Esophagus muscularis mucosa (tissue), 4 donors: ENCODE measurements around the gene NR1H3. TPM values are rescaled to one million over a fixed set of nuclear protein-coding genes. Genes with fewer than 3 reads are reported as not detected.

ENCODE experiments used
- DNase-seq: peaks from one replicate; pipeline ENCODE4 v3.0.0-alpha.2; 2017; ENCODE audit errors: extremely low spot score
- H3K27ac ChIP-seq, 4 donors: fragments of 200-600 bp; sonication (generic); replicated peaks in 1 of 4; 1 replicate in 3 of 4; 2 replicates in 1 of 4; pipeline ENCODE4 v1.5.1; 2016 to 2019; ENCODE audit warnings: mild to moderate bottlenecking in 1 of 4
- H3K27me3 ChIP-seq, 4 donors: fragments of 200-600 bp; sonication (generic); one replicate each; pipeline versions ENCODE4 v1.5.1 to v1.6.0; 2016 to 2019
- H3K36me3 ChIP-seq, 4 donors: fragments of 200-600 bp; sonication (generic); one replicate each; pipeline ENCODE4 v1.5.1; 2016 to 2019
- H3K4me1 ChIP-seq, 4 donors: fragments of 200-600 bp; sonication (generic); one replicate each; pipeline ENCODE4 v1.5.1; 2016 to 2019
- H3K4me3 ChIP-seq, 4 donors: fragments of 200-600 bp; sonication (generic); 1 replicate in 2 of 4; 2 replicates in 2 of 4; pipeline ENCODE4 v1.5.1; 2016 to 2019; ENCODE audit warnings: mild to moderate bottlenecking in 4 of 4, moderate library complexity in 1 of 4
- H3K9me3 ChIP-seq, 4 donors: fragments of 200-600 bp; sonication (generic); 1 replicate in 3 of 4; 2 replicates in 1 of 4; pipeline ENCODE4 v1.5.1; 2016 to 2019
- EP300 ChIP-seq: sonication (generic); formaldehyde crosslinking; IDR thresholded peaks from one replicate; pipeline ENCODE4 v1.6.1; 2017; ENCODE audit warnings: antibody characterized with exemption
- POLR2A ChIP-seq: fragments of 450-650 bp; IDR thresholded peaks from one replicate; pipeline ENCODE4 v1.6.1; 2017; ENCODE audit warnings: antibody characterized with exemption, moderate library complexity, mild to moderate bottlenecking, low read depth
- POLR2AphosphoS5 ChIP-seq, 2 donors: sonication (generic); formaldehyde crosslinking; IDR thresholded peaks; one replicate each; pipeline ENCODE4 v1.6.1; 2017; ENCODE audit warnings: antibody characterized with exemption in 2 of 2
- WGBS: methylation state at CpG from one replicate; pipeline ENCODE4 v1.1.5; 2018; 5-methylcytosine and 5-hydroxymethylcytosine counted together
- intact Hi-C: fragments of 100-400 bp; cut with DNase I; formaldehyde crosslinking; loops from one replicate; pipeline ENCODE4 v1.15.1; 2023
- total RNA-seq, 4 donors: library from RNA; depleted of rRNA; stranded (reverse); fragments of >200 nt; gene quantifications; one replicate each; pipeline versions ENCODE4 v1.1.0 to v1.2.1, GENCODE V29; 2016
- TF ChIP-seq, protein P1 (sequence below), 3 experiments: fragments of 200-600 bp in 2 of 3; fragments of 450-650 bp in 1 of 3; sonication (generic) in 2 of 3; IDR thresholded peaks; one replicate each; pipeline ENCODE4 v1.5.1; 2017 to 2019; ENCODE audit warnings: antibody characterized with exemption in 3 of 3, mild to moderate bottlenecking in 2 of 3, moderate library complexity in 1 of 3

NR1H3 gene
- total RNA-seq, 4 donors from 2014 or later, result 14.5 to 26.2 (median 18.1) TPM

DNA sequence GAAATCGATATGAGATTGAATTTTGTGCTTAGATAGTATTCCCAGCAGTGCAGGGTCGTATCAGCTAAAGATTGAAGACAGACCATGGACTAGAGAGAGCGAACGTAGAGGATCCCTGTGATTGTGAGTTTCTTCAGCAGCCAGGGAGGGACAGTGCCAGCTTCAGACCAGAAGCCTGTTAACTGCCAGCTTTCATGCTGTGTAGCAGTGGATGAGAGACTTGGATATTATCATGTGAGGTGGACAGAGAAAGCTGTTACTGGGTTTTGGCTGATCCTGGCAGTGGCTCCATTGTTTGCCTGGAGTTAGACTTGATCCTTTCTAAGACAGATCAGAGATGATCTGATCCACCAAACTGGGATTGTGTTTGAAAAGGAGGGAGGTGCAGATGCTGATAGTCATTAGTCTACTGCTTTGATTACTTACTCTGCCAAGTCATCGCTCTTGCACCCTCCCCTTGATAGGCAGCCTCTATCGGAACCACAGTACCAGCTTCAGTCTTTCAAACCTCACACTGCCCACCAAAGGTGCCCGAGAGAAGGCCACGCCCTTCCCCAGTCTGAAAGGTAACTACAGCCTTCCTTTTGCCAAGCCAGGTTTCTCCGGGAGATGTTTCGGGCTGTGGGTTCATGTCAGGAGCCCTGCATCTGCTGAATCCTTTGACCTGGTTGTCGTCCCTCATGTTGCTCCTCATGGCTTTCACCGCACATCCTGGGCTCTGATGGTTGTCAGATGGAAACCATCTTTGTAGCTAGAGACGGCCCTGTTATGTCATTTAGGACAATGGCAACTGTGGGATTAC is 28.4 kb downstream of the NR1H3 start:
- Histone ChIP-seq H3K27ac (no peak overlapping the region), H3K27me3 (no peaks in the 10 kb centered on the region), H3K9me3 (no peaks in the 10 kb centered on the region), H3K36me3 (peaks cover 93 to 100% (median 96%) of the 10 kb centered on the region in 4 donors), H3K4me1 (peaks cover 0 to 8% (median 4%) of the 10 kb centered on the region in 4 donors), H3K4me3 (no peak overlapping the region)
- TF ChIP-seq, protein P1, sequence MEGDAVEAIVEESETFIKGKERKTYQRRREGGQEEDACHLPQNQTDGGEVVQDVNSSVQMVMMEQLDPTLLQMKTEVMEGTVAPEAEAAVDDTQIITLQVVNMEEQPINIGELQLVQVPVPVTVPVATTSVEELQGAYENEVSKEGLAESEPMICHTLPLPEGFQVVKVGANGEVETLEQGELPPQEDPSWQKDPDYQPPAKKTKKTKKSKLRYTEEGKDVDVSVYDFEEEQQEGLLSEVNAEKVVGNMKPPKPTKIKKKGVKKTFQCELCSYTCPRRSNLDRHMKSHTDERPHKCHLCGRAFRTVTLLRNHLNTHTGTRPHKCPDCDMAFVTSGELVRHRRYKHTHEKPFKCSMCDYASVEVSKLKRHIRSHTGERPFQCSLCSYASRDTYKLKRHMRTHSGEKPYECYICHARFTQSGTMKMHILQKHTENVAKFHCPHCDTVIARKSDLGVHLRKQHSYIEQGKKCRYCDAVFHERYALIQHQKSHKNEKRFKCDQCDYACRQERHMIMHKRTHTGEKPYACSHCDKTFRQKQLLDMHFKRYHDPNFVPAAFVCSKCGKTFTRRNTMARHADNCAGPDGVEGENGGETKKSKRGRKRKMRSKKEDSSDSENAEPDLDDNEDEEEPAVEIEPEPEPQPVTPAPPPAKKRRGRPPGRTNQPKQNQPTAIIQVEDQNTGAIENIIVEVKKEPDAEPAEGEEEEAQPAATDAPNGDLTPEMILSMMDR (IDR thresholded peaks at IDR 0.05), result no peak
- TF ChIP-seq EP300 (no peak), POLR2AphosphoS5 (IDR thresholded peaks at IDR 0.05) (no peak), POLR2A (no peak)
- no peak for DNase-seq
- intact Hi-C loops, result no loop called here
- 91% methylated on average over 12 of the region's 13 CpGs for WGBS

DNA sequence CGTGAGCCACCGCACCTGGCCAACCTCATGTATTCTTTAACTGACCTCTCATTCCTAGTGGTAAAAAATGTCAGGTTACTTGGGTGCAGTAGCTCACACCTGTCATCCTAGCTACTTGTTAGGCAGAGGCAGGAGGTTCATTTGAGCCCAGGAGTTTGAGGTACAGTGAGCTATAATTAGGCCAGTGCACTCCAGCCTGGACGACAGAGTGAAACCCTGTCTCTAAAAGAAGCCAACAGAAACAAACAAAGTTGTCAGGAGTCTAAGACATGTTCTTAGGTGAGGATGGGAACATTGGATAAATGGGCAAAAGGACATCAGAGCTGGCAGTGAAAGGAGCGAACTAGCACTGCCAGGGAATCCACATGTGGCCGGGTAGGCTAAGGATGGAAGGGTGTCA is 30.3 kb downstream of the NR1H3 start:
- Histone ChIP-seq H3K9me3 (no peaks in the 10 kb centered on the region), H3K36me3 (peaks cover 93 to 100% (median 96%) of the 10 kb centered on the region in 4 donors), H3K4me3 (no peak overlapping the region), H3K4me1 (peaks cover 0 to 8% (median 4%) of the 10 kb centered on the region in 4 donors), H3K27ac (peak overlapping the region in 2 of 4 donors; percentile 12 to 22), H3K27me3 (no peaks in the 10 kb centered on the region)
- TF ChIP-seq, protein P1 (IDR thresholded peaks at IDR 0.05), result no peak
- peak in 1 of 2 donors; percentile 45 for TF ChIP-seq POLR2AphosphoS5 (IDR thresholded peaks at IDR 0.05)
- 75% methylated on average over 5 of the region's 5 CpGs for WGBS
- intact Hi-C loops, result no loop called here
- no peak for DNase-seq

DNA sequence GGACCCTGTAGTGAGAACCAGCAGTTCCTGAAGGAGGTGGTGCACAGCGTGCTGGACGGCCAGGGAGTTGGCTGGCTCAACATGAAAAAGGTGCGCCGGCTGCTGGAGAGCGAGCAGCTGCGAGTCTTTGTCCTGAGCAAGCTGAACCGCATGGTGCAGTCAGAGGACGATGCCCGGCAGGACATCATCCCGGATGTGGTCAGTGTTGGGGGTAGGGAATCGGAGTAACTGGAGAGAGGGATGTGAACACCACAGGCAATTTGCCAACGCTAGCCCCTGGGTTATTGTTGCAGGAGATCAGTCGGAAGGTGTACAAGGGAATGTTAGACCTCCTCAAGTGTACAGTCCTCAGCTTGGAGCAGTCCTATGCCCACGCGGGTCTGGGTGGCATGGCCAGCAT is 32.1 kb downstream of the NR1H3 start:
- DNase-seq, result no peak
- no peak overlapping the region for H3K27ac ChIP-seq
- TF ChIP-seq POLR2A, result no peak
- no peak for TF ChIP-seq EP300
- TF ChIP-seq POLR2AphosphoS5 (IDR thresholded peaks at IDR 0.05), result no peak
- TF ChIP-seq, protein P1 (IDR thresholded peaks at IDR 0.05), result no peak
- H3K4me3 ChIP-seq, result no peak overlapping the region
- peaks cover 91 to 100% (median 94%) of the 10 kb centered on the region in 4 donors for H3K36me3 ChIP-seq
- peaks cover 0 to 8% (median 4%) of the 10 kb centered on the region in 4 donors for H3K4me1 ChIP-seq
- H3K27me3 ChIP-seq, result no peaks in the 10 kb centered on the region
- intact Hi-C loops, result no loop called here
- no peaks in the 10 kb centered on the region for H3K9me3 ChIP-seq
- 89% methylated on average over 15 of the region's 15 CpGs for WGBS

DNA sequence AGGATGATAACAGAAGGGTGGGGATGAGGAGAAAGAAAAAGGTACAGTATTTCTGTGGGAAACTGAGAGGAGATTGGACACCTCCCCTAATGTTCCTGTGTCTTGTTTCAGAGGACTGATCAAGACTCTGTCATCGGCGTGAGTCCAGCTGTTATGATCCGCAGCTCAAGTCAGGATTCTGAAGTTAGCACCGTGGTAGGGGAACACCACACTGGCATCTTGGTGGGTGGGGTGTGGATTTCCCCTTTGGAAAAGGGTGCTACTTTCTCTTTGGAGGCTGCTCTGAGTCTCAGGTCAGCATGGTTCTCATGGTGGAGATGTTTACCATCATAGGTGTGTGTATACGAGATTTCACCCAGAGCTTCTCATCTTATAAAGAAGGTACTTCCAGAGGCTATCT is 37.6 kb downstream of the NR1H3 start:
- no peaks in the 10 kb centered on the region for H3K27me3 ChIP-seq
- TF ChIP-seq, protein P1 (IDR thresholded peaks at IDR 0.05), result no peak
- no peak for TF ChIP-seq POLR2AphosphoS5 (IDR thresholded peaks at IDR 0.05)
- no peak for TF ChIP-seq EP300
- TF ChIP-seq POLR2A, result no peak

More for the DNA sequence above, 37.6 kb downstream of the NR1H3 start:
- H3K27ac ChIP-seq, result no peak overlapping the region
- 92% methylated on average over 5 of the region's 5 CpGs for WGBS
- no peaks in the 10 kb centered on the region for H3K4me1 ChIP-seq
- H3K9me3 ChIP-seq, result peaks cover 0 to 17% (median 6%) of the 10 kb centered on the region in 4 donors
- no peak for DNase-seq
- intact Hi-C loops, result no loop called here
- no peak overlapping the region for H3K4me3 ChIP-seq
- H3K36me3 ChIP-seq, result peaks cover 94 to 100% (median 97%) of the 10 kb centered on the region in 4 donors
